NOMO-1 treated with dmso at 0.1 percent for 144 hours (cell line): ENCODE results near the gene KDM1A.
A peak's percentile ranks its signal among the peaks of the same experiment; 100 is the strongest.

Experiments used
- DNase-seq: peaks from one replicate; lab custom pipeline; 2025; ENCODE audit not compliant: unreplicated experiment; lab: John Stamatoyannopoulos, UW

The KDM1A gene

GRCh38 chr1:23066075-23066474 is 46.8 kb downstream of the KDM1A start:
- no peak for DNase-seq

GRCh38 chr1:23069149-23069548 is 49.9 kb downstream of the KDM1A start:
- DNase-seq, result no peak

GRCh38 chr1:23069675-23070074 is 50.4 kb downstream of the KDM1A start:
- no peak for DNase-seq

- no peak for DNase-seq
Measured at GRCh38 chr1:23074012-23074411, 54.7 kb downstream of the KDM1A start.

GRCh38 chr1:23079025-23079424 is 59.8 kb downstream of the KDM1A start:
- no peak for DNase-seq

- DNase-seq, result no peak
Measured at GRCh38 chr1:23080885-23081284, 61.6 kb downstream of the KDM1A start.

DNA sequence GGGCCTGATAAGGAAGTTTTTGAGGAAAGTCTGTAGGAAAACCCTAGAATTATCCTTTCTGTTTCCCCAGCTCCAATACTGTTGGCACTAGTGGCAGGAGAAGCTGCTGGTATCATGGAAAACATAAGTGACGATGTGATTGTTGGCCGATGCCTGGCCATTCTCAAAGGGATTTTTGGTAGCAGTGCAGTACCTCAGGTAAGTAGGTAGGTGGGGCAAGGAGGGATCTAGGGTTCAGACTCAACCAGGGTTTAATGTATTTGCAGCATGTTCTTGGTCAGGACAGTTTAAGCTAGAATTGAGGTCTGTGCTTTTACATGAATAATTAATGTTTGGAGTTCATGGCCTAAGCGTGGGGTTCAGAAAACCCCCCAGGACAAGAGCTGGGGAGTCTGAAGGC is 62.1 kb downstream of the KDM1A start:
- no peak for DNase-seq

- DNase-seq, result no peak
Measured at GRCh38 chr1:23083714-23084480, 64.6 kb downstream of the KDM1A start.

DNA sequence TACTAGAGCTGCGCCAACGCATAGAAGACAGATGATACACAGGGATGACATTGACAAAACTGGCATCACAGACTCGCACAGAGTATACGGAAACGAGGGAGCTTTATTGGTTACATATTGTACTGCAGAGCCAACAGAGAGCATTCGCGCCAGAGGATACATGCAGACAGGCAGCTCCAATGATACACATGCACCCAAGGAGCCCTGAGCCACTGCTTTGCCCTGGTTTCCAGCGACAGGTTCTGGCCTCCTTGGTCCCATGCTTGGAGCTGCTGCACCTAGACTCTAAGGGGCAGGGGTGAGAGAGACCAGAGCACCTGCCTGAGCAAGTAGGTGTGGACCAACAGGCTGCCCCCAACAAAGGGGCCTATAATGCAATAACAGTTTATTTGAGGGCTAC is 65.6 kb downstream of the KDM1A start:
- no peak for DNase-seq

- DNase-seq, result no peak
Measured at GRCh38 chr1:23085696-23086095, 66.4 kb downstream of the KDM1A start.

- no peak for DNase-seq
Measured at GRCh38 chr1:23088027-23088426, 68.8 kb downstream of the KDM1A start.

GRCh38 chr1:23090056-23090455 is 70.8 kb downstream of the KDM1A start:
- no peak for DNase-seq

GRCh38 chr1:23091545-23091944 is 72.3 kb downstream of the KDM1A start:
- DNase-seq, result no peak

GRCh38 chr1:23092447-23092846 is 73.2 kb downstream of the KDM1A start:
- DNase-seq, result no peak

- DNase-seq, result no peak
Measured at GRCh38 chr1:23097316-23097715, 78.0 kb downstream of the KDM1A start.

DNA sequence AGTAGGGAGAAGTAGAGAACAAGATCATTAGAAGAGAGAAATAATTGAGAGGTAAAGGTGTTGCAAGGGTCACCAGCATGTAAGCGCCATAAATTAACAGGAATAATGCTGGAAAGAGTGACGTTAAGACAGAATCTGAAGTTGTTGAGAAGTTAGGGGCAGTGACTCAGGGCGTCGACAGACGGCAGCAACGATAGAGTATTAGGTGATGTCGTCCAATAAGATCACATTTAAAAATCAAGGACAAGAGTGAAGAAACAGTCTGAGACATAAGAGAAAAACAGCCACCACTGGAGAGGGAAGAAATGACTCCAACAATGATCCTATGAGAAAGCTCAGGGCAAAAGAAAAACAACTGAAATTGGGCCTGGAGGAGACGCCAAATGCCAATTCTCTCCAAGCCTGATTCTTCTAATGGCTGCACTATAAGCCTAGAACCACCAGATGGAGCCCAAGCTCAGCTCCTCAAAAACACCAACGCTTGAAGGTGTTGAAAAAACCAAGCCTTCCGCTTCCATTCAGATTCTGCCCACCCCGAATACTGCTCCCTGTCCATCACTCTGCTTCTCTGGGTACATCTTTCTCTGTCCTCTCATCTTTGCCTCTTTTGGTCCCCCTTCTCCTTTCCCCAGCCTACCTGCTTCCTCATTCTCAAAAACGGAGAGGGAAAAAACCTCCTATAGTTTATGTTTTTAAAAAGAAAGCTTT is 79.3 kb downstream of the KDM1A start:
- DNase-seq, result peak; percentile 20

GRCh38 chr1:23099171-23099536 is 79.9 kb downstream of the KDM1A start:
- no peak for DNase-seq

- peak; percentile 45 for DNase-seq
Measured at GRCh38 chr1:23100074-23100748, 80.9 kb downstream of the KDM1A start.

DNA sequence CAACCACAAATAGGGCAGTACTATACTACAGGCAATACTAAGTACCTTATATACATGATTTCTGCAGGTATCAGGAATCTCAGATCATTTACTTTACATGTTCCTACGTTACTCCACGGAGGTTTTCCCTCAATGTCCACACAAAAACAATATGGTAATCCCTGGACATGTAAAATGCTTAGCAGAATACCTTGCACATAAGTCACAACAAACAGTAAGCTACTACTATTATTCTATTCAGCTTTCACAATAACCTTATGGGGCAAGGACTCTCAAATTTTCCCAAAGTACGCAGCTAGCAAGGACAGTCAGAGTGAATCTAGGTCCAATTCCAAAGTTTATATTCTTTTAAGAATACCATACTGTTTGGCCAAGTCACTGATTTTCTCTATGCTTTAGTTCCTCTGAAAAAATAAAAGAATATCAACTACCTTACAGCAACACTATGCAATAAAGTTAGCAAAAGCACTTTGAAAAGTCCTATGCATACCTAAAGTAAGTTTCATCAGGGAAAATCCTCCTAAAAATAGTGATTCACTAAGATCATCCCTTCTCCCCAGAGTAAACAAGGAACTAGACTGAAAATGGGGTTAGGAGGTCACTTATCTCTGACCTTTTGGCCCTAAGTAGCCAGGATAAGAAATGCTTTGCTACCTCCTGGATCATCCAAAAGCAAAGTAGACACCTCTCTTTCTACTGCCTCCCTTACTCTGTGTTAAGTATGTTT is 82.0 kb downstream of the KDM1A start:
- DNase-seq, result no peak

DNA sequence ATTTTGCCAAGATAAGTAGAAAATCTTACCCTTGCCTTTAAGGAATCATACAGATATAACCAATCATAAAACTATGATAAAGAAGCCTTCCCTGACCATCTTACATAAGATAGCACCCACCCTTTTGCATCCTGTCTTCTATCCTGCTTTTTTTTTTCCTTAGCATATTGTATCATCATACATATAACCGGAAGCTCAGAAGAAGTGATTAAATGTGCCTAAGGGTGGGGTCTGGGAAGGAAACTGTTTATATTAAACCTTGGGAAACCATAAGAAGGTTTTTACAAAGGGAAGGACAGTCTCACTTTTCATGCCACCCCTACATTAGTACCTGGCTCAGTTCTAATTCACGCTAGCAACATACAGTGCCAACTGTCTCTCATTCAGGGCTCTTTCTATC is 82.6 kb downstream of the KDM1A start:
- DNase-seq, result no peak

DNA sequence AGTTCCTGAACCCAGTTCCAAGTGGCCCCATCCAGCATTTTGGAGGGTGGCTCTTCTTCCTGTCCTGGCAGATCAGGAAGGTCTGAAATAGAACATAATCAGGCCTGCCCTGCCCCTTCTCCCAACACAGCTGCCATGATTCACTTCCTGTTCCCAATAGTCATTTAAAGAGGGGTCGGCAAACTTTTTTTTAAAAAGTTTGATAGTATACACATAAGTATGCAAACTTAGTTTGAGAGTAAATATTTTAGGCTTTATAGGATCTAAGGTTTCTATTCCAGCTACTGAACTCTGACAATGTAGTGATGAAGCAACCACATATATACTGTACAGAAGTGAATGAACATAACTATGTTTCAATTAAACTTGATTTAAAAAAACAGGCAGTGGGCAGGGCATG is 83.0 kb downstream of the KDM1A start:
- DNase-seq, result no peak
